ENCODE data around the gene ZNF865.

Gene ZNF865

GRCh38 chr19:55623561-55623960 is 18.1 kb downstream of the ZNF865 start:
- DNase-seq (ENCODE audit: low read depth), result no peak

GRCh38 chr19:55624109-55625003 is 18.9 kb downstream of the ZNF865 start, which contains the start of gene ZNF784:
Gene ZNF784 (minus strand): TSS chr19:55624566. CDS start chr19:55624561, 5 bp downstream.
- DNase-seq (ENCODE audit: low read depth), result peak; percentile 72

- no peak for DNase-seq (ENCODE audit: low read depth)
Measured at GRCh38 chr19:55625004-55625326, 19.5 kb downstream of the ZNF865 start.

GRCh38 chr19:55626350-55626749 is 20.9 kb downstream of the ZNF865 start:
- no peak for DNase-seq (ENCODE audit: low read depth)

GRCh38 chr19:55632463-55632834 is 27.0 kb downstream of the ZNF865 start:
- DNase-seq (ENCODE audit: low read depth), result peak; percentile 86

GRCh38 chr19:55633861-55634260 is 28.4 kb downstream of the ZNF865 start:
- no peak for DNase-seq (ENCODE audit: low read depth)

- no peak for DNase-seq (ENCODE audit: low read depth)
Measured at GRCh38 chr19:55635334-55635717, 29.9 kb downstream of the ZNF865 start.

GRCh38 chr19:55635856-55636440 is 30.5 kb downstream of the ZNF865 start:
- no peak for DNase-seq (ENCODE audit: low read depth)

GRCh38 chr19:55636723-55637122 is 31.3 kb downstream of the ZNF865 start:
- DNase-seq (ENCODE audit: low read depth), result no peak

- no peak for DNase-seq (ENCODE audit: low read depth)
Measured at GRCh38 chr19:55637534-55637933, 32.1 kb downstream of the ZNF865 start.

- no peak for DNase-seq (ENCODE audit: low read depth)
Measured at GRCh38 chr19:55638864-55639359, 33.5 kb downstream of the ZNF865 start.

GRCh38 chr19:55640043-55640576 is 34.7 kb downstream of the ZNF865 start:
- no peak for DNase-seq (ENCODE audit: low read depth)

- no peak for DNase-seq (ENCODE audit: low read depth)
Measured at GRCh38 chr19:55640577-55641425, 35.4 kb downstream of the ZNF865 start, which contains the start of gene ZNF580. Gene ZNF580 (plus strand): TSS chr19:55641002. CDS start chr19:55642509, 1,507 bp downstream.

- no peak for DNase-seq (ENCODE audit: low read depth)
Measured at GRCh38 chr19:55641426-55642152, 36.1 kb downstream of the ZNF865 start.

GRCh38 chr19:55642153-55643002 is 36.9 kb downstream of the ZNF865 start:
- no peak for DNase-seq (ENCODE audit: low read depth)

- DNase-seq (ENCODE audit: low read depth), result no peak
Measured at GRCh38 chr19:55643003-55643886, 37.8 kb downstream of the ZNF865 start, which contains the start of gene ZNF581. Gene ZNF581 (plus strand): TSS chr19:55643649. CDS start chr19:55644572, 923 bp downstream.

GRCh38 chr19:55643887-55644176 is 38.4 kb downstream of the ZNF865 start:
- no peak for DNase-seq (ENCODE audit: low read depth)

- no peak for DNase-seq (ENCODE audit: low read depth)
Measured at GRCh38 chr19:55644191-55644833, 38.9 kb downstream of the ZNF865 start.

Data from stromal cell of bone marrow (primary cell).